Spleen (tissue), 7 donors: Measurements from ENCODE around the gene DYNLRB2.

Source experiments
- CTCF ChIP-seq, 11 experiments: fragments of 200-600 bp in 7 of 11; fragments of 450-650 bp in 4 of 11; sonication (generic) in 4 of 11; IDR thresholded peaks in 8 of 11; conservative IDR thresholded peaks in 3 of 11; 1 replicate in 7 of 11; 2 replicates in 4 of 11; pipeline versions ENCODE4 v1.4.0 to v1.8.0; 2016 to 2021; ENCODE audit warnings: antibody characterized with exemption in 11 of 11, inconsistent platforms in 4 of 11, mild to moderate bottlenecking in 1 of 11
- POLR2AphosphoS5 ChIP-seq, 3 donors: sonication (generic); formaldehyde crosslinking; IDR thresholded peaks; one replicate each; pipeline ENCODE4 v1.5.1; 2017; ENCODE audit warnings: antibody characterized with exemption in 3 of 3
- donor health status: DM: no; HTN: no; CAD: no; lungs with moderate emphysema.
- donor health status: DM: no; HTN: no; CAD: no.
- donor health status: DM: no; HTN: no; CAD: no.

- TF ChIP-seq CTCF (IDR thresholded peaks at IDR 0.05 in 8 of 11, conservative IDR thresholded peaks at IDR 0.05 in 3 of 11) (no peak), POLR2AphosphoS5 (IDR thresholded peaks at IDR 0.05) (no peak)
Measured at GRCh38 chr16:80570106-80570478, 29.3 kb downstream of the DYNLRB2 start.
